Measurements from ENCODE around the gene PARP1.

DNA sequence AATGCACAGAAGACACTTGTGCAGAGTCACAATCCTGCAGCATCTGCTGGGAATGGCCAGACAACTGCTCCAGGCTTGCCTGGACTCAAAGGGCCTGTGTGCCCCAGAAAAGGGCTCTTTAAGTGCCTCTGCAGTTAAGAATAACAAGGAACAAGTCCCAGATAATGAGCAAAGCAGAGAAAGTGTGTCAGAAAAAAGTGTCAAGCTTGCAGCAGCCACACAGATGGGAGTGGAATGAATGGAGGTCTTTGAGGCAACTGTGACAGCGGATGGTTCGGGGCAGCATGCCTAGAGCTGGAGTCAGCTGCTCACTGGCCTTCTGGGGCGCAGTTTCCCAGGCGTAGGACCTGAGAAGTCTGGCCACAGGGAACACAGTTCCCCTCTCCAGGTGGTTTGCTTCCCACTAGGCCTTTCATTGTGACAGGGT, 5.1 kb downstream of the PARP1 start:
- TF ChIP-seq, protein P1, sequence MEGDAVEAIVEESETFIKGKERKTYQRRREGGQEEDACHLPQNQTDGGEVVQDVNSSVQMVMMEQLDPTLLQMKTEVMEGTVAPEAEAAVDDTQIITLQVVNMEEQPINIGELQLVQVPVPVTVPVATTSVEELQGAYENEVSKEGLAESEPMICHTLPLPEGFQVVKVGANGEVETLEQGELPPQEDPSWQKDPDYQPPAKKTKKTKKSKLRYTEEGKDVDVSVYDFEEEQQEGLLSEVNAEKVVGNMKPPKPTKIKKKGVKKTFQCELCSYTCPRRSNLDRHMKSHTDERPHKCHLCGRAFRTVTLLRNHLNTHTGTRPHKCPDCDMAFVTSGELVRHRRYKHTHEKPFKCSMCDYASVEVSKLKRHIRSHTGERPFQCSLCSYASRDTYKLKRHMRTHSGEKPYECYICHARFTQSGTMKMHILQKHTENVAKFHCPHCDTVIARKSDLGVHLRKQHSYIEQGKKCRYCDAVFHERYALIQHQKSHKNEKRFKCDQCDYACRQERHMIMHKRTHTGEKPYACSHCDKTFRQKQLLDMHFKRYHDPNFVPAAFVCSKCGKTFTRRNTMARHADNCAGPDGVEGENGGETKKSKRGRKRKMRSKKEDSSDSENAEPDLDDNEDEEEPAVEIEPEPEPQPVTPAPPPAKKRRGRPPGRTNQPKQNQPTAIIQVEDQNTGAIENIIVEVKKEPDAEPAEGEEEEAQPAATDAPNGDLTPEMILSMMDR (conservative IDR thresholded peaks at IDR 0.05; ENCODE audit: low read depth, low read length), result no peak
- no peak for TF ChIP-seq EZH2 (IDR thresholded peaks at IDR 0.05; ENCODE audit: borderline replicate concordance, low read depth, low read length, poor library complexity, severe bottlenecking)

All from A673 (cell line).